ENCODE data around the gene GDF10.

- TF ChIP-seq KDM1A (IDR thresholded peaks at IDR 0.05; ENCODE audit: borderline replicate concordance, low read length) = no peak
- TF ChIP-seq SP2 (IDR thresholded peaks at IDR 0.05; ENCODE audit: low read length) = no peak
- TF ChIP-seq RFX5 (IDR thresholded peaks at IDR 0.05; ENCODE audit: borderline replicate concordance, low read depth, low read length) = no peak
- no peak for TF ChIP-seq POLR2AphosphoS5 (IDR thresholded peaks at IDR 0.05; ENCODE audit: low read depth, low read length)
- no peak for TF ChIP-seq MAX (IDR thresholded peaks at IDR 0.05)
- no peak for TF ChIP-seq CTCF (IDR thresholded peaks at IDR 0.05; ENCODE audit: control extremely low read depth in 1 of 3, insufficient read depth in 1 of 3, low read depth in 1 of 3, low read length in 3 of 3)
- TF ChIP-seq RXRA (IDR thresholded peaks at IDR 0.05; ENCODE audit: insufficient read depth, low read depth, low read length) = no peak
- no peak for TF ChIP-seq HDAC6 (IDR thresholded peaks at IDR 0.05; ENCODE audit: low read depth, low read length)
- no peak for TF ChIP-seq ZNF274 (IDR thresholded peaks at IDR 0.05; ENCODE audit: borderline replicate concordance, extremely low read depth, low read length)
- no peak for TF ChIP-seq BRCA1 (IDR thresholded peaks at IDR 0.05; ENCODE audit: low read depth, low read length)
- no peak for TF ChIP-seq SRF (IDR thresholded peaks at IDR 0.05; ENCODE audit: low read depth, low read length)
- TF ChIP-seq CREB1 (IDR thresholded peaks at IDR 0.05) = no peak
Observed at GRCh38 chr10:47253651-47254375, 46.2 kb upstream of the GDF10 start.
